Bronchial epithelial cell (primary cell): ENCODE measurements around the gene MAP2K3. TPM values are rescaled to one million over a fixed set of nuclear protein-coding genes. Genes with fewer than 3 reads are reported as not detected.
A peak's percentile ranks its signal among the peaks of the same experiment; 100 is the strongest.

Experiments used
- DNase-seq: peaks from one replicate; pipeline ENCODE4 v3.0.0-alpha.2; 2010; ENCODE audit warnings: low read depth
- FAIRE-seq: peaks from 2 replicates; lab custom pipeline; 2011; peaks lifted over from hg19 to GRCh38; lab: Jason Lieb, UNC
- H3K27me3 ChIP-seq: 2 replicates; pipeline ENCODE4 v1.5.1; 2011; ENCODE audit warnings: low read length; ENCODE audit not compliant: control insufficient read depth, insufficient read depth
- H3K36me3 ChIP-seq: 2 replicates; pipeline ENCODE4 v1.5.1; 2011; ENCODE audit warnings: low read length; ENCODE audit not compliant: control insufficient read depth, insufficient read depth
- H3K4me3 ChIP-seq: 2 replicates; pipeline ENCODE4 v1.5.1; 2011; ENCODE audit warnings: mild to moderate bottlenecking, low read depth, low read length, control low read depth
- CTCF ChIP-seq: IDR thresholded peaks from 2 replicates; pipeline ENCODE4 v1.5.1; 2011; ENCODE audit warnings: mild to moderate bottlenecking, moderate library complexity, low read length, control low read depth, inconsistent platforms; ENCODE audit not compliant: insufficient read depth, severe bottlenecking
- total RNA-seq: library from RNA; depleted of rRNA; stranded (reverse); fragments of >200 nt; gene quantifications from 2 replicates; pipeline ENCODE4 v1.2.1, GENCODE V29; 2014

Gene MAP2K3
- total RNA-seq, 1 donor from 2014 or later: 5.3 TPM

DNA sequence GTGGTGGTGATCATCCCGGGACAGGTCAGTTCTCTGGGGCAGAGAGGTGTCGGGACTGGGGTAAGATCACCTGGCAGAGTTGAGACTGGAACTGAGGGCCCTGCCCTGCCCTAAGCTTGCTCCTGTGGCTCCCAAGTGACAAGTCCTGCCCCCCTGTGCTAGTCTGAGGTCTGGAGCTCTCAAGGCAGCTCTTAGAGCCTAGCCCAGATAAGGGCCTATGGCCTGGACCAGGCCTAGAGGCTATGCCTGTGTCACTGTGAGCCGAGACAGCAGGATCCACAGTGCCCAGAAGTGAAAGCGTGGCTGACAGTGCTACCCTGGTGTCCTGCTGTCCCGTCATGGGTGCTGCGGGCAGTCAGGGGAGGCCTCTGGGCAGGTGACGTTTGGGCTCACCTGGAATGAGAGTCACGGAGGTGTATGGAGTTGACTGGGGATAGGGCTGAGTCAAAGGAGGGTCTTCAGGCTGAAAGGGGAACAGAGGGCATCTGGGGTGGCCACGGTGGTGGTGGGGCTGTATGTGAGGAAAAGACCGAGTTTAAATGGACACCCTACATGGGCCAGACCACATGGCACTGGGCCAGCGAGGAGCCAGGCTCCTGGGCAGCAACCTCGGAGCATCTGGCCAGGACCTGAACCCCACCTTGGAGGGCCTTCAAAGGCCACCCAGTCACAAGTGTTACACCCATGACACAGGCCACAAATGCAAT is 36.8 kb upstream of the MAP2K3 start:
- FAIRE-seq (no peak), DNase-seq (no peak)
- no peaks in the 10 kb centered on the region for H3K36me3 ChIP-seq

DNA sequence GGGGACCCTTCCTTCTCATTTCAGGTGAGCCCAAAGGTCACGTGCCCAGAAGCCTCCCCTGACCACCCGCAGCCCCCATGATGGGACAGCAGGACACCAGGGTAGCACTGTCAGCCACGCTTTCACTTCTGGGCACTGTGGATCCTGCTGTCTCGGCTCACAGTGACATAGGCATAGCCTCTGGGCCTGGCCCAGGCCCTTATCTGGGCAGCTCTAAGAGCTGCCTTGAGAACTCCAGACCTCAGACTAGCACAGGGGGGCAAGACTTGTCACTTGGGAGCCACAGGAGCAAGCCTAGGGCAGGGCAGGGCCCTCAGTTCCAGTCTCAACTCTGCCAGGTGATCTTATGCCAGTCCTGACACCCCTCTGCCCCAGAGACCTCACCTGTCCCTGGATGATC is 36.0 kb upstream of the MAP2K3 start:
- H3K36me3 ChIP-seq: no peaks in the 10 kb centered on the region
- H3K27me3 ChIP-seq: no peaks in the 10 kb centered on the region
- no peak overlapping the region for H3K4me3 ChIP-seq
- TF ChIP-seq CTCF: no peak
- DNase-seq (no peak), FAIRE-seq (no peak)

More for the DNA sequence above, 36.8 kb upstream of the MAP2K3 start:
- no peaks in the 10 kb centered on the region for H3K27me3 ChIP-seq
- no peak for TF ChIP-seq CTCF
- no peak overlapping the region for H3K4me3 ChIP-seq

DNA sequence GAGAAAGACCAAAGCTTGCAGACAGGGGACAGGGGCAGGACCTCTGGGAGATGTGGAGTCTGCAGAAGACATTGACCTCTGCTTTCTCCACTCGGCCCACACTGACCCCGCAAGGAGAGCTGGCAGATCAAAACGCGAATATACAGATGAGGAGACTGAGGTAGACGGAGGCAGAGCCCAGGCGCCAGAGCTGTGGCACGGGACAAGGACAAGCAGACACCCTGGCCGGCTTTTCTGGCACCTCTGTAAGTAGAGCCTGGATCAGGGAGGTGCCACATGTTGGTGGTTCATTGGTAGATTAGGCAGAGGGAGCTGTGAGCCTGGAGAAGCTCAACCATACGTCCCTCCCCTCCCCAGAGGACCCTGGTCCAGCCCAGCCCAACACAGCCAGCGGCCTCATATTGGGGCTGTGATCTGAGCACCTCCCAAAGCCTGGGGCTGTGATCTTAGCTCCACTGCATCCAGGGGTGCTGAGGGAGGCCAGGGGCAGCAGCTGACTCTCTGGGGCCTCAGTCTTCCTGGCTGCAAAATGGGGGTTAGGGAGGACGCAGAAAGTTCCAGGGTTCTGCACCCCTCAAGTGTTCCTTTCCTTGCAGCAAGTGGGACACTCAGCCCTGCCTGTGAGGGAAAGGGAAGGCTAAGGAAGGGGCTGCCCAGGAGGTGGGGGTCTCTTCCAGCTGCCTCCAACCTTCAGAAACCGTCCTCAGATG is 35.3 kb upstream of the MAP2K3 start:
- TF ChIP-seq CTCF: no peak
- FAIRE-seq: no peak
- no peaks in the 10 kb centered on the region for H3K27me3 ChIP-seq

GRCh38 chr17:21249920-21250703 is 34.4 kb upstream of the MAP2K3 start:
- DNase-seq (peak; percentile 26), FAIRE-seq (peak; percentile 84)
- TF ChIP-seq CTCF: no peak
- no peaks in the 10 kb centered on the region for H3K27me3 ChIP-seq
- H3K36me3 ChIP-seq: no peaks in the 10 kb centered on the region
- no peak overlapping the region for H3K4me3 ChIP-seq

More for the DNA sequence above, 35.3 kb upstream of the MAP2K3 start:
- H3K4me3 ChIP-seq: no peak overlapping the region
- H3K36me3 ChIP-seq: no peaks in the 10 kb centered on the region
- DNase-seq: no peak

- Histone ChIP-seq H3K27me3 (no peaks in the 10 kb centered on the region), H3K36me3 (no peaks in the 10 kb centered on the region), H3K4me3 (no peak overlapping the region)
- TF ChIP-seq CTCF: no peak
- no peak for FAIRE-seq
- no peak for DNase-seq
These were observed 33.7 kb upstream of the MAP2K3 start for GRCh38 chr17:21250854-21251253.
